WTC11 (cell line): ENCODE data around the gene FOXP1. TPM values are rescaled to one million over a fixed set of nuclear protein-coding genes. Genes with fewer than 3 reads are reported as not detected.

Source experiments
- ATAC-seq: fragments of 200-7000 bp; cut with Tn5 transposase; 2 replicates; pipeline ENCODE4 v1.10.0; 2021; ENCODE audit warnings: mild to moderate bottlenecking, moderate library complexity
- CTCF ChIA-PET: fragments of 300-600 bp; sonication (Branson Sonifier 250); formaldehyde crosslinking; loops from one replicate; lab custom pipeline; 2021; ENCODE audit warnings: antibody characterized with exemption; lab: Charles Lee
- POLR2A ChIA-PET: fragments of 350-600 bp; sonication (Branson Sonifier 250); formaldehyde crosslinking; loops from one replicate; lab custom pipeline; 2021; ENCODE audit warnings: antibody characterized with exemption; lab: Charles Lee
- DNase-seq: peaks from one replicate; pipeline ENCODE4 v3.0.0; 2021; ENCODE audit warnings: low spot score
- H3K27ac Mint-ChIP-seq: 2 replicates; pipeline ENCODE4 v1.8.0; 2021; ENCODE audit warnings: mixed read lengths
- H3K27me3 Mint-ChIP-seq: 2 replicates; pipeline ENCODE4 v1.8.0; 2021; ENCODE audit warnings: low read depth, mild to moderate bottlenecking, moderate library complexity, mixed read lengths
- H3K36me3 Mint-ChIP-seq: 2 replicates; pipeline ENCODE4 v1.8.0; 2021; ENCODE audit warnings: mixed read lengths
- H3K4me1 Mint-ChIP-seq: 2 replicates; pipeline ENCODE4 v1.8.0; 2022; ENCODE audit warnings: mixed read lengths
- H3K4me3 Mint-ChIP-seq: 2 replicates; pipeline ENCODE4 v1.8.0; 2021; ENCODE audit warnings: mild to moderate bottlenecking, moderate library complexity, mixed read lengths
- H3K9me3 Mint-ChIP-seq: 2 replicates; pipeline ENCODE4 v1.8.0; 2021; ENCODE audit warnings: mixed read lengths
- ATF1 ChIP-seq: sonication (generic); formaldehyde crosslinking; IDR thresholded peaks from 2 replicates; pipeline ENCODE4 v1.8.1; 2023; ENCODE audit warnings: mild to moderate bottlenecking, moderate library complexity, missing genetic modification reagents
- ATF3 ChIP-seq: sonication (generic); formaldehyde crosslinking; conservative IDR thresholded peaks from 2 replicates; pipeline ENCODE4 v1.8.1; 2022; ENCODE audit warnings: mild to moderate bottlenecking, missing genetic modification reagents
- CBFB ChIP-seq: sonication (generic); formaldehyde crosslinking; IDR thresholded peaks from 2 replicates; pipeline ENCODE4 v1.8.1; 2022; ENCODE audit warnings: mild to moderate bottlenecking, low read depth, missing genetic modification reagents
- E2F5 ChIP-seq: sonication (generic); formaldehyde crosslinking; IDR thresholded peaks from 2 replicates; pipeline ENCODE4 v1.8.1; 2022; ENCODE audit warnings: mild to moderate bottlenecking, moderate library complexity, missing genetic modification reagents
- EMX1 ChIP-seq: fragments of 250-450 bp; sonication (Bioruptor Pico); IDR thresholded peaks from 2 replicates; pipeline ENCODE4 v1.8.0; 2021; ENCODE audit warnings: mild to moderate bottlenecking
- ETV6 ChIP-seq: sonication (generic); formaldehyde crosslinking; IDR thresholded peaks from 2 replicates; pipeline ENCODE4 v1.8.1; 2022; ENCODE audit warnings: mild to moderate bottlenecking, missing genetic modification reagents
- FOXJ3 ChIP-seq: sonication (generic); formaldehyde crosslinking; IDR thresholded peaks from 2 replicates; pipeline ENCODE4 v1.9.0; 2021; ENCODE audit warnings: missing genetic modification reagents, mild to moderate bottlenecking, borderline replicate concordance
- GABPB1 ChIP-seq: sonication (generic); formaldehyde crosslinking; IDR thresholded peaks from 2 replicates; pipeline ENCODE4 v1.8.1; 2023; ENCODE audit warnings: mild to moderate bottlenecking, missing genetic modification reagents
- HMGA2 ChIP-seq: fragments of 250-450 bp; sonication (Bioruptor Pico); IDR thresholded peaks from 2 replicates; pipeline ENCODE4 v1.4.0; 2021; ENCODE audit warnings: mild to moderate bottlenecking, moderate library complexity
- JAZF1 ChIP-seq: fragments of 250-450 bp; sonication (Bioruptor Pico); IDR thresholded peaks from 2 replicates; pipeline ENCODE4 v1.9.0; 2021; ENCODE audit warnings: moderate library complexity, mild to moderate bottlenecking, inconsistent platforms
- NFYB ChIP-seq: sonication (generic); formaldehyde crosslinking; conservative IDR thresholded peaks from 2 replicates; pipeline ENCODE4 v1.8.0; 2022; ENCODE audit warnings: low read depth, missing genetic modification reagents
- PRRX2 ChIP-seq: fragments of 250-450 bp; sonication (Bioruptor Pico); IDR thresholded peaks from 2 replicates; pipeline ENCODE4 v1.8.0; 2021; ENCODE audit warnings: mild to moderate bottlenecking
- RELA ChIP-seq: sonication (generic); formaldehyde crosslinking; IDR thresholded peaks from 2 replicates; pipeline ENCODE4 v1.8.1; 2022; ENCODE audit warnings: missing genetic modification reagents, mild to moderate bottlenecking, borderline replicate concordance
- RORB ChIP-seq: fragments of 250-450 bp; sonication (Bioruptor Pico); IDR thresholded peaks from 2 replicates; pipeline ENCODE4 v1.9.0; 2021; ENCODE audit warnings: mild to moderate bottlenecking
- SMAD3 ChIP-seq: sonication (generic); formaldehyde crosslinking; IDR thresholded peaks from 2 replicates; pipeline ENCODE4 v1.8.0; 2022; ENCODE audit warnings: missing genetic modification reagents, mild to moderate bottlenecking, borderline replicate concordance
- SP1 ChIP-seq: sonication (generic); formaldehyde crosslinking; conservative IDR thresholded peaks from 2 replicates; pipeline ENCODE4 v1.8.1; 2022; ENCODE audit warnings: missing genetic modification reagents
- TEAD4 ChIP-seq: sonication (generic); formaldehyde crosslinking; IDR thresholded peaks from 2 replicates; pipeline ENCODE4 v1.8.0; 2022; ENCODE audit warnings: mild to moderate bottlenecking, missing genetic modification reagents
- ZNF121 ChIP-seq: sonication (generic); formaldehyde crosslinking; IDR thresholded peaks from 2 replicates; pipeline ENCODE4 v1.8.0; 2023; ENCODE audit warnings: missing genetic modification reagents
- ZNF416 ChIP-seq: fragments of 250-450 bp; sonication (Bioruptor Pico); IDR thresholded peaks from 2 replicates; pipeline ENCODE4 v1.9.0; 2021; ENCODE audit warnings: mild to moderate bottlenecking, inconsistent platforms
- total RNA-seq: library from RNA; stranded (reverse); gene quantifications from 3 replicates; pipeline ENCODE4 v1.2.3, GENCODE V29; 2021
- TF ChIP-seq, protein P1 (sequence below): sonication (generic); formaldehyde crosslinking; IDR thresholded peaks from 2 replicates; pipeline ENCODE4 v1.8.0; 2022; ENCODE audit warnings: mild to moderate bottlenecking, missing genetic modification reagents
- TF ChIP-seq, protein P2 (sequence below): fragments of 200-600 bp; IDR thresholded peaks from 2 replicates; pipeline ENCODE4 v1.8.0; 2022; ENCODE audit warnings: antibody characterized with exemption
- TF ChIP-seq, protein P3 (sequence below): fragments of 250-450 bp; sonication (Bioruptor Pico); IDR thresholded peaks from 2 replicates; pipeline ENCODE4 v1.9.0; 2021; ENCODE audit warnings: moderate library complexity, mild to moderate bottlenecking, inconsistent platforms, borderline replicate concordance

The FOXP1 gene
- total RNA-seq, 1 experiment from 2014 or later: 25.8 TPM

DNA sequence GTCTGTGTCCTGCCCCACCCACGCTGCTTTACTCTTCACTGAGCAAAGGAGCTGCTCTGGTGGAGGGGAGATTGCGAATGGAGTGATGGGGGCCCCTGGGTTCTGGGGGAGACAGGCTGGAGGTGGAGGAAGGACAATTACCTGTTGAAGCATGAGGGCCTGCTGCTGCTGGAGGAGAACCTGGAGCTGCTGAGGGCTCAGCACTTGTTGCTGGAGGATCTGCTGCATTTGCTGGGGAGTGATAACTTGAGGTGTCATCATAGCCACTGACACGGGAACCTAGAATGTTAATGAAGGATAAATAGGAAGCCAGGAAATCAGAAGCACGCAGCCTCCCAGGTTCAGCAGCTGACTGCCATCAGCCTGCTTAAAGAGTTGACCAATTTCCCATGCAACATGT lies 530.0 kb downstream of the FOXP1 start:
- CTCF ChIA-PET: no interaction called here

GRCh38 chr3:71052716-71053115 lies 530.8 kb downstream of the FOXP1 start:
- no peak for ATAC-seq
- H3K36me3 Mint-ChIP-seq: no peaks in the 10 kb centered on the region
- DNase-seq: no peak
- H3K9me3 Mint-ChIP-seq: no peaks in the 10 kb centered on the region
- no peak overlapping the region for H3K27ac Mint-ChIP-seq
- no peak for TF ChIP-seq FOXJ3 (CRISPR knock-in tag)
- no peak for TF ChIP-seq HMGA2 (CRISPR knock-in tag)
- TF ChIP-seq E2F5 (CRISPR knock-in tag): no peak
- TF ChIP-seq, protein P1, sequence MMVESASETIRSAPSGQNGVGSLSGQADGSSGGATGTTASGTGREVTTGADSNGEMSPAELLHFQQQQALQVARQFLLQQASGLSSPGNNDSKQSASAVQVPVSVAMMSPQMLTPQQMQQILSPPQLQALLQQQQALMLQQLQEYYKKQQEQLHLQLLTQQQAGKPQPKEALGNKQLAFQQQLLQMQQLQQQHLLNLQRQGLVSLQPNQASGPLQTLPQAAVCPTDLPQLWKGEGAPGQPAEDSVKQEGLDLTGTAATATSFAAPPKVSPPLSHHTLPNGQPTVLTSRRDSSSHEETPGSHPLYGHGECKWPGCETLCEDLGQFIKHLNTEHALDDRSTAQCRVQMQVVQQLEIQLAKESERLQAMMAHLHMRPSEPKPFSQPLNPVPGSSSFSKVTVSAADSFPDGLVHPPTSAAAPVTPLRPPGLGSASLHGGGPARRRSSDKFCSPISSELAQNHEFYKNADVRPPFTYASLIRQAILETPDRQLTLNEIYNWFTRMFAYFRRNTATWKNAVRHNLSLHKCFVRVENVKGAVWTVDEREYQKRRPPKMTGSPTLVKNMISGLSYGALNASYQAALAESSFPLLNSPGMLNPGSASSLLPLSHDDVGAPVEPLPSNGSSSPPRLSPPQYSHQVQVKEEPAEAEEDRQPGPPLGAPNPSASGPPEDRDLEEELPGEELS (CRISPR knock-in tag): no peak
- no peak for TF ChIP-seq ZNF121 (CRISPR knock-in tag)
- no peak for TF ChIP-seq RELA (CRISPR knock-in tag)
- TF ChIP-seq ATF1: no peak
- TF ChIP-seq RORB: no peak
- TF ChIP-seq ATF3: no peak
- TF ChIP-seq CBFB: no peak
- ChIA-PET CTCF (no interaction called here), POLR2A (no interaction called here)
- H3K4me1 Mint-ChIP-seq: peaks cover 99% of the 10 kb centered on the region
- H3K27me3 Mint-ChIP-seq: no peaks in the 10 kb centered on the region
- no peak overlapping the region for H3K4me3 Mint-ChIP-seq

More for the DNA sequence above, 530.0 kb downstream of the FOXP1 start:
- POLR2A ChIA-PET: no interaction called here
- Mint-ChIP-seq H3K4me3 (no peak overlapping the region), H3K9me3 (no peaks in the 10 kb centered on the region), H3K4me1 (peaks cover 99% of the 10 kb centered on the region), H3K36me3 (no peaks in the 10 kb centered on the region), H3K27ac (no peak overlapping the region), H3K27me3 (no peaks in the 10 kb centered on the region)
- TF ChIP-seq ZNF416 (CRISPR knock-in tag) (no peak), EMX1 (CRISPR knock-in tag) (no peak), E2F5 (CRISPR knock-in tag) (no peak), GABPB1 (CRISPR knock-in tag) (no peak), NFYB (CRISPR knock-in tag) (no peak), TEAD4 (CRISPR knock-in tag) (no peak), SMAD3 (no peak), SP1 (CRISPR knock-in tag) (no peak), JAZF1 (CRISPR knock-in tag) (no peak), ETV6 (CRISPR knock-in tag) (no peak), PRRX2 (CRISPR knock-in tag) (no peak)
- TF ChIP-seq, protein P1 (CRISPR knock-in tag): no peak
- TF ChIP-seq, protein P2, sequence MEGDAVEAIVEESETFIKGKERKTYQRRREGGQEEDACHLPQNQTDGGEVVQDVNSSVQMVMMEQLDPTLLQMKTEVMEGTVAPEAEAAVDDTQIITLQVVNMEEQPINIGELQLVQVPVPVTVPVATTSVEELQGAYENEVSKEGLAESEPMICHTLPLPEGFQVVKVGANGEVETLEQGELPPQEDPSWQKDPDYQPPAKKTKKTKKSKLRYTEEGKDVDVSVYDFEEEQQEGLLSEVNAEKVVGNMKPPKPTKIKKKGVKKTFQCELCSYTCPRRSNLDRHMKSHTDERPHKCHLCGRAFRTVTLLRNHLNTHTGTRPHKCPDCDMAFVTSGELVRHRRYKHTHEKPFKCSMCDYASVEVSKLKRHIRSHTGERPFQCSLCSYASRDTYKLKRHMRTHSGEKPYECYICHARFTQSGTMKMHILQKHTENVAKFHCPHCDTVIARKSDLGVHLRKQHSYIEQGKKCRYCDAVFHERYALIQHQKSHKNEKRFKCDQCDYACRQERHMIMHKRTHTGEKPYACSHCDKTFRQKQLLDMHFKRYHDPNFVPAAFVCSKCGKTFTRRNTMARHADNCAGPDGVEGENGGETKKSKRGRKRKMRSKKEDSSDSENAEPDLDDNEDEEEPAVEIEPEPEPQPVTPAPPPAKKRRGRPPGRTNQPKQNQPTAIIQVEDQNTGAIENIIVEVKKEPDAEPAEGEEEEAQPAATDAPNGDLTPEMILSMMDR: no peak
- TF ChIP-seq, protein P3, sequence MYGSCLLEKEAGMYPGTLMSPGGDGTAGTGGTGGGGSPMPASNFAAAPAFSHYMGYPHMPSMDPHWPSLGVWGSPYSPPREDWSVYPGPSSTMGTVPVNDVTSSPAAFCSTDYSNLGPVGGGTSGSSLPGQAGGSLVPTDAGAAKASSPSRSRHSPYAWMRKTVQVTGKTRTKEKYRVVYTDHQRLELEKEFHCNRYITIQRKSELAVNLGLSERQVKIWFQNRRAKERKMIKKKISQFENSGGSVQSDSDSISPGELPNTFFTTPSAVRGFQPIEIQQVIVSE (CRISPR knock-in tag): no peak
- DNase-seq (no peak), ATAC-seq (no peak)
